Mesothelial cell of epicardium (in vitro differentiated cells): ENCODE results near the gene PIRT. TPM values are rescaled to one million over a fixed set of nuclear protein-coding genes. Genes with fewer than 3 reads are reported as not detected.
"Not testable (repeated sequence)": the region's sequence is repeated elsewhere in the genome, so short reads cannot be mapped to it uniquely, and the experiment has no call there.

Experiments used
- DNase-seq, 2 experiments: peaks; one replicate each; pipeline ENCODE4 v3.0.0; 2021; ENCODE audit warnings: low spot score in 2 of 2; ENCODE audit not compliant: unreplicated experiment in 2 of 2
- H3K27ac Mint-ChIP-seq: 2 replicates; pipeline ENCODE4 v1.8.0; 2021; ENCODE audit warnings: mixed read lengths
- H3K27me3 Mint-ChIP-seq: 2 replicates; pipeline ENCODE4 v1.8.0; 2021; ENCODE audit warnings: low read depth, mixed read lengths
- H3K36me3 Mint-ChIP-seq: 2 replicates; pipeline ENCODE4 v1.8.0; 2021; ENCODE audit warnings: mixed read lengths
- H3K4me1 Mint-ChIP-seq: 2 replicates; pipeline ENCODE4 v1.8.0; 2021; ENCODE audit warnings: mixed read lengths
- H3K4me3 Mint-ChIP-seq: 2 replicates; pipeline ENCODE4 v1.8.0; 2021; ENCODE audit warnings: mild to moderate bottlenecking, moderate library complexity, mixed read lengths
- H3K9me3 Mint-ChIP-seq: 2 replicates; pipeline ENCODE4 v1.8.0; 2021; ENCODE audit warnings: mixed read lengths
- total RNA-seq: library from RNA; stranded (reverse); gene quantifications from 3 replicates; pipeline ENCODE4 v1.2.1, GENCODE V29; 2021
- TF ChIP-seq, protein P1 (sequence below): fragments of 200-600 bp; sonication (generic); IDR thresholded peaks from one replicate; pipeline ENCODE4 v1.5.0; 2021; ENCODE audit warnings: antibody characterized with exemption; ENCODE audit not compliant: unreplicated experiment

PIRT gene
- total RNA-seq, 1 donor from 2014 or later, result not detected

DNA sequence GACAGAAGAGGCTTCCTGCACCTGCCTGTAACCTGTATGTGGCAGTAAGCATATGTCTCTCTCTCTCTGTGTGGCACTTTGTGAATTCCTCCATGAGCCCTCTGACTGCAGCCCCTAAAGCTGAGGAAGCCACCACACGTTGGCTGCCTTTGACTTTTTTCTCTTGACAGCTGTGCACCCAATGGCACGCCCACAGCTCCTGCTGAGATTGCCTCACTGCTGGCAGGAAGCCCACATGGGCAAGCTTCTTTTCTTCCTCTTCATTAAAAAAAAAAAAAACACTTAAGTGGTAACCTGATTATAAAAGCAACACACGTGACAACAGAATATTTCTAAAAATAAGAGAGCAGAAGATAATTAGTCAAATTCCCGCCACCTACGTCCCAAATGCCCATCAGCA lies 34.0 kb upstream of the PIRT start:
- no peaks in the 10 kb centered on the region for H3K36me3 Mint-ChIP-seq
- no peak overlapping the region for H3K4me3 Mint-ChIP-seq
- H3K27ac Mint-ChIP-seq, result no peak overlapping the region
- TF ChIP-seq, protein P1, sequence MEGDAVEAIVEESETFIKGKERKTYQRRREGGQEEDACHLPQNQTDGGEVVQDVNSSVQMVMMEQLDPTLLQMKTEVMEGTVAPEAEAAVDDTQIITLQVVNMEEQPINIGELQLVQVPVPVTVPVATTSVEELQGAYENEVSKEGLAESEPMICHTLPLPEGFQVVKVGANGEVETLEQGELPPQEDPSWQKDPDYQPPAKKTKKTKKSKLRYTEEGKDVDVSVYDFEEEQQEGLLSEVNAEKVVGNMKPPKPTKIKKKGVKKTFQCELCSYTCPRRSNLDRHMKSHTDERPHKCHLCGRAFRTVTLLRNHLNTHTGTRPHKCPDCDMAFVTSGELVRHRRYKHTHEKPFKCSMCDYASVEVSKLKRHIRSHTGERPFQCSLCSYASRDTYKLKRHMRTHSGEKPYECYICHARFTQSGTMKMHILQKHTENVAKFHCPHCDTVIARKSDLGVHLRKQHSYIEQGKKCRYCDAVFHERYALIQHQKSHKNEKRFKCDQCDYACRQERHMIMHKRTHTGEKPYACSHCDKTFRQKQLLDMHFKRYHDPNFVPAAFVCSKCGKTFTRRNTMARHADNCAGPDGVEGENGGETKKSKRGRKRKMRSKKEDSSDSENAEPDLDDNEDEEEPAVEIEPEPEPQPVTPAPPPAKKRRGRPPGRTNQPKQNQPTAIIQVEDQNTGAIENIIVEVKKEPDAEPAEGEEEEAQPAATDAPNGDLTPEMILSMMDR, result no peak
- no peaks in the 10 kb centered on the region for H3K4me1 Mint-ChIP-seq
- no peak for DNase-seq
- peaks cover 12% of the 10 kb centered on the region for H3K9me3 Mint-ChIP-seq
- H3K27me3 Mint-ChIP-seq, result peaks cover 27% of the 10 kb centered on the region

DNA sequence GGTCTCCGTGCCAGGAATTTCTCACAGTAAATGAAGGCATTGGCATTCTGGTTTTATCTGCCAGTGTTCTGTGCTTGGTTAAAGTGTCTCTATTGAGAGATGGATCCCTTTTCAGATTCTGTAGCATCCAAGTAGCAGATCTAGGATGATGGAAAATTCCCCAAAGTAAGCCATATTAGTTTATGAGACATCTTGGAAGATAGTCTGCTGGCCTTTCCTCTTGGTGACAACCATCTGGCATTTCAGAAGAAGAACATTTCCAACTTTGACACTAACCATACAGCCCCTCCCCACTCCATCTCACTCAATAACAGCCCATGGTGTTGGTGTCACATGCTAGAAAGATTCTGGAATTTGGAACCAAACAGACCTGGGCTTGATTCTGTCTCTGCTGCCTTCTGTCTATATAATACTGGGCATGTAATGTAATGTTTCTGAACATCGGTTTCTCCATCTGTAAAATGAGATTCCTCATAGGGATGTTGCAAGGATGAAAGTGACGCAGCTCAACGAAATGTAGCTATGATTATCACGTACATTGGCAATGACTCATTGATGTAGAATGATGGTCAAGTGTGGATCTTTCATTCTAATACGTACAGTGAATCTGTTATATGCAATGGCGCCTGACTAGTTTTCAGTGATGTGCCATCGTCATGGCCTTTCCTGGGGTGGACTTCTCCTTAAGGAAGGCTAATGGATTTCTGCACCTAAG lies 32.6 kb upstream of the PIRT start:
- no peak for DNase-seq
- peaks cover 15% of the 10 kb centered on the region for H3K9me3 Mint-ChIP-seq
- H3K36me3 Mint-ChIP-seq, result no peaks in the 10 kb centered on the region
- TF ChIP-seq, protein P1, result no peak
- peaks cover 21% of the 10 kb centered on the region for H3K27me3 Mint-ChIP-seq
- no peak overlapping the region for H3K27ac Mint-ChIP-seq
- H3K4me1 Mint-ChIP-seq, result no peaks in the 10 kb centered on the region
- H3K4me3 Mint-ChIP-seq, result no peak overlapping the region

DNA sequence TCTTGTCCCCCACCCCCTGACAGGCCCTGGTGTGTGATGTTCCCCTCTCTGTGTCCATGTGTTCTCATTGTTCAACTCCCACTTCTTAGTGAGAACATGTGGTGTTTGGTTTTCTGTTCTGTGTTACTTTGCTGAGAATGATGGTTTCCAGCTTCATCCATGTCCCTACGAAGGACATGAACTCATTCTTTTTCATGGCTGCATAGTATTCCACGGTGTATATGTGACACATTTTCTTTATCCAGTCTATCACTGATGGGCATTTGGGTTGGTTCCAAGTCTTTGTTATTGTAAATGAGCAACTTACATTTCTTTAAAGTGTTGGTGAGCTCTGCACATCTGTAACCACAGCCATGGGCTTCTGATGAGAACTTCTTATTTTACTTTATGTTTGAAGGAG lies 30.9 kb upstream of the PIRT start:
- not testable (repeated sequence) for H3K27ac Mint-ChIP-seq, H3K4me1 Mint-ChIP-seq, DNase-seq, H3K4me3 Mint-ChIP-seq, H3K36me3 Mint-ChIP-seq
- peaks cover 36% of the 10 kb centered on the region for H3K27me3 Mint-ChIP-seq
- peaks cover 15% of the 10 kb centered on the region for H3K9me3 Mint-ChIP-seq

DNA sequence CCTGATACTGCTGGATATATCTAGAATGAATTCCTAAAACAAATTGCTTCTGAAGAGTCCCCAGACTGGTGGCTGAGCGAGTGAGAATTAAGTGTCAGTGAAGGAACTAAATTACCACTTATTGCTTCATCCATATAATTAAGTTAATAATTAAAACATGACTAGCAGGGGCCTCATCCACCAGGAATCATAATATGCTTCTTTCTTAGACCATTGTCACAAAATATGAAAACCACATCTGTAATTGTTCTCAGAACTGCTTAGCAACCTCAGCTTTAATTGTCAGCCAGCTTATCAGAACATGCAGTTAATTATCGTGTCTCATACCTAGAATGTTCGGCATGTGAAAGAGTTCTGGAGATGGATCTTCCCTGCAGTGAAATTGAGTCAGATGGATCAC lies 21.2 kb upstream of the PIRT start:
- TF ChIP-seq, protein P1, result no peak
- no peak overlapping the region for H3K4me3 Mint-ChIP-seq
- H3K36me3 Mint-ChIP-seq, result no peaks in the 10 kb centered on the region
- no peaks in the 10 kb centered on the region for H3K9me3 Mint-ChIP-seq
- H3K4me1 Mint-ChIP-seq, result no peaks in the 10 kb centered on the region
- no peak for DNase-seq
- no peak overlapping the region for H3K27ac Mint-ChIP-seq
- peaks cover 34% of the 10 kb centered on the region for H3K27me3 Mint-ChIP-seq

DNA sequence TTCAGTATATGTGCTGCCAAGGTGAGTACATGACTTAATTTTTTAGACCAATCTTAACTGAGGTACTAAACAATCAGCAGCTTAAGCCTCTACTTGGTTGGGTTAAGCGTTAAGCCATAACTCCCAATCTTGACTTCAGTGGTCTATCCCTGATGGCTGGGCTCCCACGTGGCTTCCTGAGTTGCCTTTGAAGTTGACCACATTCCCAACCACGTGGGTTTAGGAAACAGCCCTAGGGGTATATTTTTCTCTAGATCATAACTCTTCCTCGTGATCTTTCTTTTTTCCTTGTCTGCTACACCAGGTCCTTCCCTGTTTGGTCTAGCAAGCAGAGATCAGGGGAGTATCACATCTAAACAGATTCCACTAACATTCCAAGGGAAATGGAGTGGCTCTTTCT lies 20.1 kb upstream of the PIRT start:
- Mint-ChIP-seq H3K27ac (no peak overlapping the region), H3K4me1 (no peaks in the 10 kb centered on the region), H3K36me3 (no peaks in the 10 kb centered on the region), H3K4me3 (no peak overlapping the region), H3K27me3 (peaks cover 29% of the 10 kb centered on the region), H3K9me3 (no peaks in the 10 kb centered on the region)
- DNase-seq, result no peak
- TF ChIP-seq, protein P1, result no peak

DNA sequence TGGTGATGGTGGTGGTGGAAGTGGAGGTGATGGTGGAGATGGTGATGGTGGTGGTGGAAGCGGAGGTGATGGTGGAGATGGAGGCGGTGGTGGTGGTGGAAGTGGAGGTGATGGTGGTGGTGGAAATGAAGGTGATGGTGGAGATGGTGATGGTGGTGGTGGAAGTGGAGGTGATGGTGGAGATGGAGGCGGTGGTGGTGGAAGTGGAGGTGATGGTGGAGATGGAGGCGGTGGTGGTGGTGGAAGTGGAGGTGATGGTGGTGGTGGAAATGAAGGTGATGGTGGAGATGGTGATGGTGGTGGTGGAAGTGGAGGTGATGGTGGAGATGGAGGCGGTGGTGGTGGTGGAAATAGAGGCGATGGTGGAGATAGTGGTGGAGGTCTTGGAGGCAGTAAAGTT lies 8.7 kb upstream of the PIRT start:
- H3K9me3 Mint-ChIP-seq, DNase-seq, H3K4me3 Mint-ChIP-seq, H3K27ac Mint-ChIP-seq, H3K36me3 Mint-ChIP-seq: not testable (repeated sequence)
- Mint-ChIP-seq H3K27me3 (peaks cover 61% of the 10 kb centered on the region), H3K4me1 (peaks cover 19% of the 10 kb centered on the region)

DNA sequence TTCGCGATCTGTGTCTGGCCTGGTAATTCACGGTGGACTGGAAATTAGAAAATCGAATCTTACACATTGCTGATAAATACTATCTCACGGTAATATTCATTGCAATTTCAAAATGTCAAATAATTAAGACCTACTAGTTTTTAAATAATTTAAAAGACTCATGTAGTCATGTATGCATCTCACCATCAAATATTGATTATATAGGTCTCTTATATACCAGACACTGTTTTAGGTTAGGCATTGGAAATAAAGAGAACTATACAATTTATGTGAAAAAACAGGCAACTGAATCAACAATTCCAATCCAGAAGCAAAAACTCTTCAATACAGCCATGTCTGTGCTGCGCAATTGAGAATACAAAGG lies 7.5 kb upstream of the PIRT start:
- Mint-ChIP-seq H3K9me3 (peaks cover 6% of the 10 kb centered on the region), H3K4me3 (peak overlapping the region; percentile 81), H3K4me1 (peaks cover 19% of the 10 kb centered on the region), H3K36me3 (no peaks in the 10 kb centered on the region), H3K27me3 (peaks cover 54% of the 10 kb centered on the region), H3K27ac (no peak overlapping the region)
- TF ChIP-seq, protein P1, result no peak
- DNase-seq, result no peak
